Lower leg skin (tissue), 3 donors: ENCODE data around the gene CCDC142.

Experiments used
- POLR2A ChIP-seq, 2 donors: fragments of 450-650 bp; IDR thresholded peaks; one replicate each; pipeline ENCODE4 v1.6.1; 2016 to 2017; ENCODE audit warnings: antibody characterized with exemption in 2 of 2, mild to moderate bottlenecking in 1 of 2, moderate library complexity in 1 of 2
- TF ChIP-seq, protein P1 (sequence below), 3 donors: fragments of 450-650 bp; IDR thresholded peaks; one replicate each; pipeline ENCODE4 v1.5.1; 2016; ENCODE audit warnings: antibody characterized with exemption in 3 of 3, mild to moderate bottlenecking in 3 of 3, moderate library complexity in 2 of 3

DNA sequence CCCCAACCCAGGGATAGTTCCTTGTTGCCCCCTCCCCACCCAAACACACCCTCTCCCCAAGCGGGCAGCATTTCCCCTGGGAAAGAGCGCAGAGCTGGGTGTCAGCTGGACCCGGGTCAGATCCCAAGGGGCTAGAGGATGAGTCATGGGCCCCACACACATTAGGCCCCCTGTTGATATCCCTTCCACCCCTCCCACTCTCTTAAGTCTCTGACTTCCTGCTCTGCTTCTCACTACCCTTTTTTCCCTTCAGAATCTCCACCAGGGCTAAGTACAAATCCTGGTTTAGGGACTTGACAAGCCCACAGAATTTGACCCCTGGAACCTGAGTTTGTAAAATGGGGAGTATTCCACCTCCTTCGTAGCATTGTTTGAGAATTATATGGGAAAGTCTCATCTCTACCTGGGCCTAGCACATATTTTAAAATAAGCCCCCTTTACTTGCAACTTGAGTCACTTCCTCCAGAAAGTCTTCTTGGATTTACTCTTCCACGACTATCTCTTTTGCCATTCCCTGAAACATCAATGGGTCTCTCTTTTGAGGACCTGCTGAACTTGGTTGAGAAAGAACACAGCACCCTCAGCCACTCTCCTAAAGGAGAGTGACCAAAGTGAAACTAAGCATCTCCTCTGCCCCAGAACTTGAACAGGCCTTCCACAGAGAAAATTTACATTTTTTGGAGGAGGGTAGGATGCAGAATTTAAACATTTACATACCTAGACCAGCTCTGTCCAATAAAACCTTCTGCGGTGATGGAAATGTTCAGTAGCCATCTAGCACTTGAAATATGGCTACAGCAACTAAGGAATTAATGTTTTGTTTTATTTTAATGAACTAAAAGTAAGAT lies 45.7 kb downstream of the CCDC142 start:
- TF ChIP-seq, protein P1, sequence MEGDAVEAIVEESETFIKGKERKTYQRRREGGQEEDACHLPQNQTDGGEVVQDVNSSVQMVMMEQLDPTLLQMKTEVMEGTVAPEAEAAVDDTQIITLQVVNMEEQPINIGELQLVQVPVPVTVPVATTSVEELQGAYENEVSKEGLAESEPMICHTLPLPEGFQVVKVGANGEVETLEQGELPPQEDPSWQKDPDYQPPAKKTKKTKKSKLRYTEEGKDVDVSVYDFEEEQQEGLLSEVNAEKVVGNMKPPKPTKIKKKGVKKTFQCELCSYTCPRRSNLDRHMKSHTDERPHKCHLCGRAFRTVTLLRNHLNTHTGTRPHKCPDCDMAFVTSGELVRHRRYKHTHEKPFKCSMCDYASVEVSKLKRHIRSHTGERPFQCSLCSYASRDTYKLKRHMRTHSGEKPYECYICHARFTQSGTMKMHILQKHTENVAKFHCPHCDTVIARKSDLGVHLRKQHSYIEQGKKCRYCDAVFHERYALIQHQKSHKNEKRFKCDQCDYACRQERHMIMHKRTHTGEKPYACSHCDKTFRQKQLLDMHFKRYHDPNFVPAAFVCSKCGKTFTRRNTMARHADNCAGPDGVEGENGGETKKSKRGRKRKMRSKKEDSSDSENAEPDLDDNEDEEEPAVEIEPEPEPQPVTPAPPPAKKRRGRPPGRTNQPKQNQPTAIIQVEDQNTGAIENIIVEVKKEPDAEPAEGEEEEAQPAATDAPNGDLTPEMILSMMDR (IDR thresholded peaks at IDR 0.05), result no peak
- TF ChIP-seq POLR2A (IDR thresholded peaks at IDR 0.05), result no peak
